GM21526 (cell line): ENCODE results near the gene ST6GALNAC6.

Source experiments
- ATAC-seq: cut with Tn5 transposase; IDR thresholded peaks from one replicate; pipeline ENCODE4 v1.9.1; 2021; ENCODE audit warnings: moderate library complexity; ENCODE audit not compliant: unreplicated experiment, low FRiP score

ST6GALNAC6 gene

GRCh38 chr9:127917603-127918002 lies 18.2 kb upstream of the ST6GALNAC6 start:
- no peak for ATAC-seq

- ATAC-seq: peak; percentile 54
Measured at GRCh38 chr9:127916720-127917581, 17.5 kb upstream of the ST6GALNAC6 start, which contains the start of gene ST6GALNAC4. TSS of gene ST6GALNAC4 (minus strand) at chr9:127917041. CDS start at chr9:127916419, 622 bp downstream.

GRCh38 chr9:127915801-127916719 lies 16.7 kb upstream of the ST6GALNAC6 start:
- ATAC-seq: no peak

GRCh38 chr9:127915325-127915752 lies 15.9 kb upstream of the ST6GALNAC6 start:
- no peak for ATAC-seq

- ATAC-seq: no peak
Measured at GRCh38 chr9:127913682-127914081, 14.3 kb upstream of the ST6GALNAC6 start.

- ATAC-seq: no peak
Measured at GRCh38 chr9:127912882-127913281, 13.5 kb upstream of the ST6GALNAC6 start.

DNA sequence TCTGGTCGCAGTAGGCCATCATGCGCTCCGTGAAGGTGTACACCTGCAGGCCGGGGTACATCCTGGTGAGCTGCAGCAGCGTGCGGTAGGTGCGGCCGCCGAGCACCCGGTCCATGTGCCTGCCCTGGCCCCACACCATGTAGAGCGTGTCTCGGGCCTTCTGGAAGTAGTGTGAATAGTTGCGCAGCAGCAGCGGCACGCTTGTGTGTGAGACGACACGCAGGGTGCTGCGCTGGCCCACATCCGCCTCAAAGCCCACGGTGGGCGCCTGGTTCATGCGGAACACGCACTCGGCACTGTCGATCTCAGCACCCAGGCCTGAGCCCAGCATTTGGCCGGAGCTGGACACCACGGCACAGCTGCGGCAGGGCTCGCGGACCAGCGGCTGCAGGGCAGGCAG lies 12.9 kb upstream of the ST6GALNAC6 start:
- no peak for ATAC-seq

DNA sequence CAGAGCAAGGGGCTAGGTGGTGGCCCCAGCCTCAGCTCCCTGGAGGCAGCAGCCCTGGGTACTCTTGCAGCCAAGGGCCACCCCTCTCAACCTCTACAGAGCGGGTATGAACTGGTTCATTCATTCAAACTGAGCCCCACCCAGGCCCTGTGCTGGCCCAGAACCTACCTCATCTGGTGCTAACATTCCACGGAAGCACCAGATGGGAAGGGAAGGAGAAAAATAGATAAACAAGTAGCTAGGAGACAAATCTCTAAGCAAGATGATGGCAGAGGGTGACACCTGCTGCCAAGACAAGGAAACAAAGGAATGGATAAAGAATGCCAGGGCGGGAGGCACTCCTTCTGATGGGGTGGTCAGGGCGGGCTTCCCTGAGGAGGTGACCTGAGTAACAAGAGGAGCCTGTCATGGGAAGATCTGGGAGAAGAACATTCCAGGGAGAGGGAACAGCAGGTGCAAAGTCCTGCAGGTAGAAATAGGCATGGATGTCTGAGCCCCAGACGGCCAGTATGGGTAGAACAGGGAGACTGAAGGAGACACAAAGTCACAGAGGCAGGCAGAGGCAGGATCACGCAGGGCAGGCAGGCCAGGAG lies 11.3 kb upstream of the ST6GALNAC6 start:
- ATAC-seq: no peak

DNA sequence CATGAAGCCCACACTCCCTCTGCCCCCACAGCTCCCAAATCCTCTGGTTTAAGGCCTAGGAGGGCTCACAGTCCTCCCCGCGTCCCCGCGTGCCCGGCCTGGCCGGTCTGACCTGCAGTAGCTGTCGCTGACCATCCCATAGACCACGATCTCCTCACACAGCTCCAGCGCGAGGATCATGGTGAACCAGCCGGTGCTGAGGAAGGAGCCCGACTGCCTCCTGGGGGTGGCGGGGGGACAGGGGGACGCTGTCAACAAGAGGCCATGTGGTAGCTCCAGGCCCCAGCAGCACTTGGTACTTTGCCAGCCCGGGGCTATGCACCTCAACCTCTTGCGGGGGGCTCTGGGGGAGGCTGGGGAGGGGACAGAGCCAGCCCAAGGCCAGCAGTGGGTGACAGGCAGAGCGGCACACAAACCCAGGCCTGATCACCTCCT lies 10.5 kb upstream of the ST6GALNAC6 start:
- ATAC-seq: no peak

- no peak for ATAC-seq
Measured at GRCh38 chr9:127908660-127908926, 9.2 kb upstream of the ST6GALNAC6 start.

- ATAC-seq: no peak
Measured at GRCh38 chr9:127907867-127908659, 8.7 kb upstream of the ST6GALNAC6 start.

DNA sequence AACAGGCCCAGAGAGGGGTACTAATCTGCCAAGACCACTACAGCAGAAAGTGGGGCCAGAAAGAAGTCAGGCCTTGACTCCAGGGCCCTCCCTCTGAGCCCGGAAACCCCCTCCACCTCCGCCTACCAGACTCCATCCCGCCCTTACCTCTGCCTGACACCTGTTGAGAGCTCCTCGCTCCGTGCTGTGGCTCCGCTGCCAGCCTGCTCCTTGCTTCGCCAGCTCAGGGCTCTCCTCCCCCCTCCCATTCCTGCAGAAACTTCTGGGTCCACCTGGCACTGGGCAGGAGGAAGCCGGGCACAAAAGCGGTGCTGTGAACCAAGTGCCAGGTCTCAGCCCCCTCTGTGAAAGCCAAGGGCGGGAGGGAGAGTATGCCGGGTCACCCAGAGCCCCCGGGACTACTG lies 6.4 kb upstream of the ST6GALNAC6 start:
- no peak for ATAC-seq

DNA sequence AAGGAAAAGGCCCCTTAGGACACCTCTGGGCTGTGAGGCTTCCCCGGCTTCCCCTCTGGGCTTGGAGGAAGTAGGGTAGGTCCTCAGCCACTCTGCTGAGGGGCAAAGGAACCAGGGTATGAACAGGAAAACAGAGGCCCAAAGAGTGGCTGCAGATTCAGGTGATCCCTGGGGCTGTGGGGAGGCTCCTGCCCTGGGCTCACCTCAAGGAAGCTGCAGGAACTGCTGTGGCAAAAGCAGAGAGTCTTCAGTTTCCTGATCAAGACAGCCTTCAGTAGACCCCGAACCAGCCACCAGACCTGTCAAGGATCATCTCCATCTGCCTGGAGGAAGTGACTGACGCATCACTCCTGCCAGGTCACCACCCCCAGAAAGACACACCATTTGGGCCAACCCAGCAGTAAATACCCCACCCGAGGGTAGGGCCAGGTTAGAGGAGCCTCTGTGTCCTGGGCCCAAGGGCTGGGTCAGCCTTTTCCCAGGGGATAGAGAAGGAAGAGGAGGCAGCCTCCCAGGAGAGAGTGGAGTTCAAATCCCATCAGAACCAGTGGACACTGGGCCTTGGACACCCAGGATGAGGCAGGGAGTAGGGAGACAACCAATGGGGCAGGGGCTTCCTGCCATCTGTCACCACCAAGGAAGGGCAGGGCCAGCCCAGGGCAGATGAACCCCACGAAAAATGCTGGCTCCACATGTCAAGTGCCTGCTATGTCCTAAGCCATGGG lies 5.8 kb upstream of the ST6GALNAC6 start:
- no peak for ATAC-seq

- no peak for ATAC-seq
Measured at GRCh38 chr9:127904561-127905003, 5.2 kb upstream of the ST6GALNAC6 start.

DNA sequence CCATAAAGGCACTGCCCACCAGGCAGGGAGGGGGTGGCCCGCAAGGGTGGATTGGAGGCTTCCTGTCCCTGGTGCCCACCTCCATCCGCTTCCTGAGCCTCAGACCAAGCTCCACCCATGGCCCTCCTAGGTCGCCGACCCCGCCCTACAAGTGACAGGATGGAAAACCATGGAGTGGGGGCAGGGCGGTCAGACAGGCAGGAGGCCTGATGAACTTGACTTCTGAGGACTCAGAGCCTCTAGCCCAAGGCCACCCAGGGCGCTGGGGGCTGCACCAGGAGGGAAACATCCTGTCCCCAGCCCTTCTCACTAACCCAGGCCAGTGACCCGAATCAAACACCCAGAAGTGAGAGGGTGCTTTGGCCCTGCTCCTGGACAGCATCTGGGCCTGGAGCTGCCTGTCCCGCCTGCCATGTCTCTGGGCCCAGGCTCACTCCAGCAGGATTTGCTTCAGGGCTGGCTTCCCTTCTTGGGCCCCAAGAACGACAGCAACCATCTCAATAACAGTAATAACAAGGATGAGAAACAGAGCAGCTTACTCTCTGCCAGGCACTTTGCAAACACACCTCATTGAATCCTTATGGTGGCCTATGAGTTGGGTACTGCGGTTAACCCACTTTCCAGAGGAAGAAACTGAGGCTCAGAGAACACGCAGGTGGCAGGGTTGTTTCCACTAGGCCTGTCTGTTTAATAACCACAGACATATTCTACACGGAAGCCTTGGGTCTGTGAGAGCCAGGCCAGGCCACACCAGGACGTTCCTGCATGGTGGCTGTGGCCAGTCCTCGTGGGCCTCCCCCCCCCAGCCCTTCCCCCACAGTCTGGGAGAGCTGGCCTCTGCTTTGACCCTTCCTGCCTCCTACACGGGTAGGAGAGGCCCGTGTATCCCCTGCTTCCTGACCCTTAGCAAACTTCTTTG lies 4.4 kb upstream of the ST6GALNAC6 start:
- no peak for ATAC-seq

DNA sequence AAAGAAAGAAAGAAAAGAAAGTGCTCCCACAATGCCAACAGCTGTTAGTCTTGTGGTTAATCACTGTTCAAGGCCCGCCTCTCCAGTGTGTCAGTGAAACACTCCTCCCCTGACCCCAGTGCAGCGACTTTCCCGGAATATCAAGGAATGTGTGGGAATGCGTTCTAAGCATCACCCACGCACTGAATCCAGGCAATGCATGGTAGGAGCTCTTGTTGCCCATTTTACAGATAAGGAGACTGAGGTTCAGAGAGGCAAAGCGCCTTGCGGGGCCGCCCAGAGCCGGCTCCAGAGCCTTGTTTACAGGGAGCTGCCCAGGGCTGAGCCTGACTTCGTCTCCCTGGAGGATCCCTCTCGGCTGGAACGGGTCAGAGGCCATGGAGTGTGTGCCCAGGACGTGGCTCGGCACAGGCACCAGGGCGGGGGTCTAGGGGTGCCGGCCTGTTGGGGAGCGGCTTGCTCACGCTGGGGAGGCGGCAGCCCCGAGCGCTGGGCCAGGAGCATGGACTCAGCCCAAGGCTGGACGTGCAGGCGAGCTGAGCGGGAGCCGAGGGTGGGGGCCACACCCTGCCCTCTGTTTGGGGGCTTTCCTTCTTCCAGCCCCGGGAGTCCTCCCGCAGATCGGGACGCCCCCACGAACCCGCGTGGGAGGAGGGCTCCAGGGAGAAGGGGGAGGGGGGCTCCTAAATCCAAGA lies 823 bp downstream of the ST6GALNAC6 start:
- ATAC-seq: no peak

- ATAC-seq: no peak
Measured at GRCh38 chr9:127897193-127897692, 2.2 kb downstream of the ST6GALNAC6 start.
